ENCODE measurements around the gene FRRS1L.

DNA sequence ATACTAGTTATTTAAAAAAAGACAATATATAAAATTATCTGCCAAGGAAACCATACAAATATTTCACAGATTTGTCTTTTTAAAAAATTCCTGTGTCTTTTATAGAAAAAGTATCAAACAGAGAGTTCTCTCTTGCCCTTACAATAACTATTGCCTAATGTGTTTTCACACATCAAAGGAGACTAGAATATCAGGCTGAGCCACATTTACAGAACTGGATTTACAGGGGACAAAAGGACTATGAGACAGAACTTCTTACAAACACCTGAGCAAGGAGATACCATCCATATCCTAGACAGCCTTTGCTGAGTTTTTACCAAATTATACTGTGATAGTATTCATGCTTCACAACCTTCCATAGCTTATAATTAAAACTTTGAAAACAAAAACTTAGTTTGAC is 81.5 kb downstream of the FRRS1L start:
- TF ChIP-seq, protein P1, sequence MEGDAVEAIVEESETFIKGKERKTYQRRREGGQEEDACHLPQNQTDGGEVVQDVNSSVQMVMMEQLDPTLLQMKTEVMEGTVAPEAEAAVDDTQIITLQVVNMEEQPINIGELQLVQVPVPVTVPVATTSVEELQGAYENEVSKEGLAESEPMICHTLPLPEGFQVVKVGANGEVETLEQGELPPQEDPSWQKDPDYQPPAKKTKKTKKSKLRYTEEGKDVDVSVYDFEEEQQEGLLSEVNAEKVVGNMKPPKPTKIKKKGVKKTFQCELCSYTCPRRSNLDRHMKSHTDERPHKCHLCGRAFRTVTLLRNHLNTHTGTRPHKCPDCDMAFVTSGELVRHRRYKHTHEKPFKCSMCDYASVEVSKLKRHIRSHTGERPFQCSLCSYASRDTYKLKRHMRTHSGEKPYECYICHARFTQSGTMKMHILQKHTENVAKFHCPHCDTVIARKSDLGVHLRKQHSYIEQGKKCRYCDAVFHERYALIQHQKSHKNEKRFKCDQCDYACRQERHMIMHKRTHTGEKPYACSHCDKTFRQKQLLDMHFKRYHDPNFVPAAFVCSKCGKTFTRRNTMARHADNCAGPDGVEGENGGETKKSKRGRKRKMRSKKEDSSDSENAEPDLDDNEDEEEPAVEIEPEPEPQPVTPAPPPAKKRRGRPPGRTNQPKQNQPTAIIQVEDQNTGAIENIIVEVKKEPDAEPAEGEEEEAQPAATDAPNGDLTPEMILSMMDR (IDR thresholded peaks at IDR 0.05): no peak
- TF ChIP-seq POLR2A (IDR thresholded peaks at IDR 0.05): no peak
